ENCODE data around the gene CCNH. TPM values are rescaled to one million over a fixed set of nuclear protein-coding genes. Genes with fewer than 3 reads are reported as not detected.

CCNH gene
- total RNA-seq, 4 donors from 2014 or later: 110 to 218 (median 146) TPM

GRCh38 chr5:87372705-87373104 lies 40.0 kb downstream of the CCNH start:
- Histone ChIP-seq H3K4me3 (replicated peaks in 1 of 3) (no peak overlapping the region), H3K27me3 (no peaks in the 10 kb centered on the region), H3K9me3 (no peaks in the 10 kb centered on the region), H3K27ac (no peak overlapping the region), H3K4me1 (no peaks in the 10 kb centered on the region), H3K36me3 (peaks cover 9 to 18% of the 10 kb centered on the region in 2 donors)
- TF ChIP-seq CTCF (IDR thresholded peaks at IDR 0.05): no peak
- TF ChIP-seq POLR2A (IDR thresholded peaks at IDR 0.05): no peak
- no peak for DNase-seq
- WGBS, 2 donors: 94 to 96% methylated on average over 2 of the region's 2 CpGs
- intact Hi-C loops (cut with DNase I): no loop called here

DNA sequence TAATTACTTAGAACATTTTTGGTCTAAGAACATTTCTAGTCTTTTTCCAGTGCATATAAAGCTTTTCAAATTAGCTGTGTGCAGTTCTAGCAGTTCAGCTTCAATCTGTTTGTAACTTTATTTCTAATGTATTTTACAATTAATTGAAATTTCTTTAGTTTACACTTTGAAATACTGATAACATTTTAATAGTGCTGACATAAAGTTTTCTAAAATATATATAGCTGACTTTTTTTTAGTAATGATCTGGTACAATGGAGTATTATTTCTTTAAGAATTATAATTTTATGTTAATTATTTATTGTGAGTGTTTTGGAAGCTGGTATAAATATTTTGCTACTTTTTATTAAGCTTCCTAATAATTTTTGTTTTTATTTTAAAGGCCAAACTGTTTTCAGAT lies 43.3 kb downstream of the CCNH start:
- intact Hi-C loops (cut with DNase I): no loop called here
- DNase-seq: no peak
- Histone ChIP-seq H3K9me3 (no peaks in the 10 kb centered on the region), H3K27ac (no peak overlapping the region), H3K4me3 (replicated peaks in 1 of 3) (no peak overlapping the region), H3K36me3 (no peaks in the 10 kb centered on the region), H3K27me3 (no peaks in the 10 kb centered on the region), H3K4me1 (no peaks in the 10 kb centered on the region)
- TF ChIP-seq POLR2A (IDR thresholded peaks at IDR 0.05): no peak
- TF ChIP-seq CTCF (IDR thresholded peaks at IDR 0.05): no peak

GRCh38 chr5:87368601-87369000 lies 44.1 kb downstream of the CCNH start:
- no peak overlapping the region for H3K4me3 ChIP-seq (replicated peaks in 1 of 3)
- no peak for DNase-seq
- WGBS, 2 donors: 84 to 92% methylated on average over 3 of the region's 3 CpGs
- TF ChIP-seq CTCF (IDR thresholded peaks at IDR 0.05) (no peak), POLR2A (IDR thresholded peaks at IDR 0.05) (no peak)
- H3K4me1 ChIP-seq: no peaks in the 10 kb centered on the region
- H3K9me3 ChIP-seq: no peaks in the 10 kb centered on the region
- intact Hi-C loops (cut with DNase I): no loop called here
- H3K27ac ChIP-seq: no peak overlapping the region
- no peaks in the 10 kb centered on the region for H3K27me3 ChIP-seq
- H3K36me3 ChIP-seq: peaks cover 0 to 2% of the 10 kb centered on the region in 2 donors

GRCh38 chr5:87367243-87367642 lies 45.5 kb downstream of the CCNH start:
- Histone ChIP-seq H3K27me3 (no peaks in the 10 kb centered on the region), H3K4me3 (replicated peaks in 1 of 3) (no peak overlapping the region), H3K27ac (no peak overlapping the region), H3K4me1 (no peaks in the 10 kb centered on the region), H3K9me3 (no peaks in the 10 kb centered on the region), H3K36me3 (peaks cover 0 to 2% of the 10 kb centered on the region in 2 donors)
- 92 to 96% methylated on average over 2 of the region's 2 CpGs for WGBS, 2 donors
- DNase-seq: no peak
- TF ChIP-seq POLR2A (IDR thresholded peaks at IDR 0.05) (no peak), CTCF (IDR thresholded peaks at IDR 0.05) (no peak)
- intact Hi-C loops (cut with DNase I): no loop called here

DNA sequence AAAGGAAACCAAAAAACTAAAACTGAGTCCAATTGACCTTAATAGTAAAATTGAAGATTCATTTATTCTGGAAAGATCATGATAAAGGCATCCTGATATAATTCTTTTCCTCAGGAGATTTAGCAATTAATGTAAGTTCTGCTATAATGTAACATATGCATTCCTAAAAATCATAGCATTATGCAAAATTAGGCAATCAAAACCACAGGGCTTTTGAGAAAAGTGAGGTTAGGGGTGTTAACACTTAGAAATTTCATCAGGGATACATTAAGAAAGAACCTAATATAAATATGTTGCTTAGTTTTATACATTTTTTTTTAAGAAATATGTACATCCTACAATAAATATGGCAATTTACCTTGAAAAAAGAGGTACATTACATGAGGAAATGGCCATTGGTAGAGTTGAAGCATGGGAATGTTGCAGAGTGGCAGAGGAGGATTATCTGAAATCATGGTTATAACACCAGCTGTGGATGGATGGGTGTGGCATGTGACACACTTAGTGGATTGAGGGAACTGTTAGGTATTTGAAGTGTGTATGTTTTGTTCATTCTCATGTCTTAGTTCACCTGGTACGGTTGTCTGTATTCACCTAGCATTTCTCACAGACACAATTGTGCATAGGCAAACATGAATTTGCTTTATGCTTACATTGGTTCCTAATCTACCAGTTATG lies 51.1 kb downstream of the CCNH start:
- DNase-seq: no peak
- H3K27me3 ChIP-seq: no peaks in the 10 kb centered on the region
- no peak for TF ChIP-seq POLR2A (IDR thresholded peaks at IDR 0.05)
- TF ChIP-seq CTCF (IDR thresholded peaks at IDR 0.05): no peak
- H3K27ac ChIP-seq: no peak overlapping the region
- intact Hi-C loops (cut with DNase I): no loop called here
- WGBS, 2 donors: 89 to 100% methylated on average over 1 of the region's 1 CpG
- H3K36me3 ChIP-seq: peaks cover 0 to 2% of the 10 kb centered on the region in 2 donors
- no peaks in the 10 kb centered on the region for H3K9me3 ChIP-seq
- no peaks in the 10 kb centered on the region for H3K4me1 ChIP-seq
- H3K4me3 ChIP-seq (replicated peaks in 1 of 3): no peak overlapping the region

Measured in thyroid gland (tissue), 4 donors.